DMS 273 (cell line): Measurements from ENCODE around the gene TEAD3.

Experiments used
- DNase-seq: peaks from one replicate; lab custom pipeline; 2025; ENCODE audit not compliant: unreplicated experiment; lab: John Stamatoyannopoulos, UW

The TEAD3 gene

DNA sequence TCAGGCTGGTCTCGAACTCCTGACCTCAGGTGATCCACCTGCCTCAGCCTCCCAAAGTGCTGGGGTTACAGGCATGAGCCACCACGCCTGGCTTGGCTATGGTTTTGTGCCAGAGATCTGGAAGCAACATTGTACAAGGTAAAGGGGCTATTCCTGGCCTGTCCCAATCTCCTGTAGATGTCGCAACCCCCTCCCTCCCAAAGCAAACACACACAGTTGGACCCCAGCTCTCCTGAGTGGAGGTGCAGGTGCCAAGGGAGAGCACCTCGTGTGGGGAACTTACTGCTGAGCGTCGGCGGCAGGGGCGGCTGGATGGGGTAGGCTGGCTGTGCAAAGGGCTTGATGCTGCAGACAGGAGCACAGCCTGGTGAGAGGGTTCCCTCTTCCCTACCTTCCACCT, 19.9 kb downstream of the TEAD3 start:
- no peak for DNase-seq

DNA sequence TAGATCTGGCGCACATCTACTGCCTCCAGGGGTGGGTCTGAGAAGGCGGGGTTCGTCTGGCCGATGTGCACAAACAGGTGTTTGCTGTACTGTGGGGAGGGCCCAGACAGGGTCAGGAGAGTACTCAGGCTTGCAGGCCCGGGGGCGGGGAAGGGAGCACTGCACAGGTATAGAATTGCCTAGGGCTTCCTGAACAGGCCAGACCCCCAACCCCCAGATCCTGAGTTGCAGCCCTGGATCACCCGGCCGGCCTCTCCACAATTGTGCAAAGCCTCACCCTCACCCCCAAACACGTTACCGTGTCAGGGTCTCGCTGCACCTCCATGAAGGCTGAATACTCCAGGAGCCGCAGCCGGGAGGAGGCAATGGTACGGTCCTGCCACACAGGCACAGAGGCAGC, 20.9 kb downstream of the TEAD3 start:
- peak; percentile 71 for DNase-seq

DNA sequence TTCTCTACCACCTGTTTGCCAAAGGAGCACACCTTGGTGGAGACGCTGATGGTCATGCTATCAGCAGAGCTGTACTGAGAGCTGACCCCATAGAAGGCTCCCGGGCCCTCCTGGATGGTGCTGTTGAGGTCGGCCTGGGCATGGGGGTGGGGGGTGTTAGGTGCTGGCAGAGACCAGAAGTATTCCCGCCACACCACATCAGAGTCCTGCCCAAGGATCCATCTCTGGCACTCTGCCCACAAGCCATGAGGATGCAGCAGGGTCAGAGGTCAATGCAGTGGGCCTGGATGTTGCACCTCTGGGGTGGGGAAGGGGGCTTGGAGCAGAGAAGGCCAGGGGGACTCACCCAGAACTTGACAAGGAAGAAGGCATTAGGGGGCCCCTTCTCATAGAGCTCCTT, 21.3 kb downstream of the TEAD3 start:
- peak; percentile 71 for DNase-seq

DNA sequence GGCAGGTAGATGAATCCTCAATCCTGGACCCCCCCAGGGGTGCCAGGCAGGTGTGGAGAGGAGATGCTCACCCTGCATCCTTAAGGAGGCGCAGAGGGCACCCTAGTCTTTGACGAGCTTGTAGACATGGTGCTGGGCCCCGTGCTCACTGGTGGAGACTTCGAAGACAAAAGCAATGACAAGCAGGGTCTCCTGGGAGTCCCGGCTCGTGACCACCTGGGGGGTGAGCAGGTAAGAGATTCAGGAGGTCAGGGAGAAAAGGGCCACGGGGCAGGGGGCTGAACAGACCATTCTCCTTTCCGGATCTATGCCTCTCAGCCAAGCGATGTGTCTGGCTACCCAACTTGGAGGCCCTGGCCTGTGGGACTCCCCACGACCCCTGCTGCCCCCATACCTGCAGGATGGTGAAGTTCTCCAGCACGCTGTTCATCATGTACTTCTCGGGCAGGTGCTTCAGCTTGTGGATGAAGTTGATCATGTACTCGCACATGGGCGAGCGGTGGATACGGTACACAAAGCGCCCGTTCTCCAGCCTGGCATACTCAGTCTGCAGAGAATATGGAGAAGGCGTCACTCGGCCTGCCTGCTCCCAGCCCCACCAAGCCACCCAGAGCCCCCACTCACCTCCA, 21.8 kb downstream of the TEAD3 start:
- DNase-seq: peak; percentile 71

DNA sequence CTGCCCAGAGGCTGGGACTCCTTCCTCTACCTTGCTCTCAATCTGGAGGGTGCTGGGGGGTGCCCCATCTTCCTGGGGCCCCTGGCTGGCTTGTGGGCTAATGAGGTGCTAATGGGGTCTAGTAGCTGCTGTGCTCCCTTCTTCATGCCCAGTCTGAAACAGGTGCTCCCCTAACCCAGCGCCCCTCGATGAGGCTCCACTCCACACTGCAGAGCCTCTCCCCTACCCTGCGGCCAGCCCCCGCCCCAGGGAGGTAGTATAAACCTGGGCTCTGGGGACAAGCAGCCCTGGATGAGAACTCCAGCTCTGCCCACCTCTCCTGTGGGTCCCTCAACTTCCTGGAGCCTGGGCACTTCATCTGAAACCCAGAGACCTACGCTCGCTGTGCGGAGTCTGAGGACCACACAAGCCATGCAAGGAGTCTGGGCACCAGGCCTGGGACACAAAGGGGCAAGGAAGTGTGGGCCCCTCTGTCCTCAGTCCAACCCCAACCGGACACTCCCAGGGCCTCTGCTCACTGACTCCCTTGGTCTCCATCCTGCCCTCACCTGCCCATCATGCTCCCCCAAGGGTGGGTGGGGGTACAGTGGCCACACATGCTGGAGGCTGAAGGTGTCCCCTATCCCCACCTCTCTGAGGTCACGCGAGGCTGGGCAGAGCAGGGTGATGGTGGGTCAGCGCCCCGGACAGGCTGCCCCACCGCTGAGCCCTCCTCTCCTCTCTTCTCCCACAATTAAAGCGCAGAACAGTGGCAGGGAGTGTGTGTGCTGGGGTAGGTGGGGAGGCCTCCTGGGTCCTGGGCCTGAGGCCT, 22.5 kb downstream of the TEAD3 start:
- peak; percentile 83 for DNase-seq

DNA sequence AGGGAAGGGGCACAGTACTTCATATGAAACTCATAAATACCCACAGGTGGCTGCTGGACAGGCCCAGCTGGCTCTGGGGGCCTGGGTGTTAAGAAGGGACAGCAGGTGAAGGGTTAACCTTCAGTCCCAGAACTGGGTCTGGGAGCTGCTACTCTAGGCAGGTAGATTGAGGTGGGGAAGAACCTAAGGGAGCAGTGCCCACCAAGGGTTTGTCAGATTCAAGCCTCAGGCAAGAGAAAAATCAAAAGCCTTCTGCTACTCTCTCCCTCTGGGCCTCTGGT, 23.1 kb downstream of the TEAD3 start:
- peak; percentile 83 for DNase-seq

DNA sequence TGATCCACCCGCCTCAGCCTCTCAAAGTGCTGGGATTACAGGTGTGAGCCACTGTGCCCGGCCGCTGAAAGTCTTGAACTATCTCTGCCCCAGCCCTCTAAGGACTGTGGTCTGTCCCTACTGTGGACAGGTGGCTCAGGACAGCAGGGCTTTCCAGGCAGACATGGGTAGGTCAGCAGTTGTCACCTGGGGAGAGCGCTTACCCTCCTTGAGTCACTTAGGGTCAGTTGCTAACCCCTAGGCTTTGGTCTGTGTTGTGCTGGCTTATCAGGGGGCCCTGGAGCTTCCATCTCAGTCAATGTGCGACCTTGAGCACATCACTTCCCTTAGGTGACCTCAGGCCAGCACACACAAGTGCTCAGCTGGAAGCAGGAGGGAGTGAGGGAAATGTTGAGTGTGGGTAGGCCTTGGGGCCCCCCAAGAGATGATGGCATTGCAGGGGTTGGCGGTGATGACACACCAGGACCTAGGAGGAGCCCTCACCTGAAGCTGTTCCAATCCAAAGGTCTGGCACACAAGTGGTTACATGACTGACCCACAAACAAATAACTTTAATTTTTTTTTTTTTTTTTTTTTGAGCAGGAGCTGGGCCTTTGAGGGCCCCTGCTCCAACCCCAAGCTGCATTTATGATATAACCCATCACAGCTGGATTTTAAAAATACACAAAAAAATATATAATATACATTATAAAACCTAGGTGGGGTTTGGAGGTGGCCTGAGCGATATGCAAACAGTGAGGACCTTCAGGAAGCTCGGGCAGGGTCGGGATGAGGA, 23.6 kb downstream of the TEAD3 start:
- peak; percentile 62 for DNase-seq

DNA sequence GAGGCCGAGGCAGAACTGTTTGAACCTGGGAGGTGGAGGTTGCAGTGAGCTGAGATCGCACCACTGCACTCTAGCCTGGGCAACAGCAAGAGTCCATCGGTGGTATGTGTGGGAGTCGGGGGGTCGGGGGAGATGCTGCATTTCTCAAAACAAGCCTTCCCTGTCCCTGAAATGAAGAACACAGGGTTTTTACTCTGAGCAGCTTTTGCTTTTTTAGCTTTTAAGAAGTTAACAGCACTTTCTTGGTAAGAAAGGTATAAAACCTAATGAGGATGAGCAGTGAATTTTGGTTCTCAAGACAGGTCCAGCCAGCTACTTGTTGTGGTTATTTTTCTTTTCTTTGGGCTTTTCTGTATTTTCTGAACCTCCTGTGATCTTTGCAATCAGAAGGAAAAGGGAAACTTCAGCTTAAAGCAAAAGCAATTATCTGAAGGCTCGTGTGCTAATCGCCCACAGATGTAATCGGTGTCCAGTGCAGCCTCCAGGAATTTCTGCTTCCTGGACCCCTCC, 25.0 kb downstream of the TEAD3 start:
- DNase-seq: peak; percentile 61

DNA sequence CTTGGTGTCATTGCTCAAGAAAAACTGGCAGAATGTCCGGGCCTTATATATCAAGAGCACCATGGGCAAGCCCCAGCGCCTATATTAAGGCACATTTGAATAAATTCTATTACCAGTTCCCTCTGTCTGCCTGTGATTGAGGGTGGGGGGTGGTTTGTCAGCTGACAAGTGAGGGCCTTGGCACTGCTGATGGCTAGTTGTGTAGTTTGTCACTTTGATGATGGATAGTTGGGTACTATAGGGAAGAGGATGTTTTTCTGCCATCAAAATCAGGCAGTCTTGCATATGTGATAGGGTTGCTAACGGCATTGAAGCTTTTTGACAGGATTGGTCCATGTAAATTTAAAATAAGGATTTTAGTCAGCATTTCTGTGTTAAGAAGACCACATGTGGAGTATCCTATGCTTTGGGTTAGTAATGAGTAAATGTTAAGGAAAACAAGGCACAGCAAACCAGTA, 26.2 kb downstream of the TEAD3 start:
- DNase-seq: peak; percentile 57

DNA sequence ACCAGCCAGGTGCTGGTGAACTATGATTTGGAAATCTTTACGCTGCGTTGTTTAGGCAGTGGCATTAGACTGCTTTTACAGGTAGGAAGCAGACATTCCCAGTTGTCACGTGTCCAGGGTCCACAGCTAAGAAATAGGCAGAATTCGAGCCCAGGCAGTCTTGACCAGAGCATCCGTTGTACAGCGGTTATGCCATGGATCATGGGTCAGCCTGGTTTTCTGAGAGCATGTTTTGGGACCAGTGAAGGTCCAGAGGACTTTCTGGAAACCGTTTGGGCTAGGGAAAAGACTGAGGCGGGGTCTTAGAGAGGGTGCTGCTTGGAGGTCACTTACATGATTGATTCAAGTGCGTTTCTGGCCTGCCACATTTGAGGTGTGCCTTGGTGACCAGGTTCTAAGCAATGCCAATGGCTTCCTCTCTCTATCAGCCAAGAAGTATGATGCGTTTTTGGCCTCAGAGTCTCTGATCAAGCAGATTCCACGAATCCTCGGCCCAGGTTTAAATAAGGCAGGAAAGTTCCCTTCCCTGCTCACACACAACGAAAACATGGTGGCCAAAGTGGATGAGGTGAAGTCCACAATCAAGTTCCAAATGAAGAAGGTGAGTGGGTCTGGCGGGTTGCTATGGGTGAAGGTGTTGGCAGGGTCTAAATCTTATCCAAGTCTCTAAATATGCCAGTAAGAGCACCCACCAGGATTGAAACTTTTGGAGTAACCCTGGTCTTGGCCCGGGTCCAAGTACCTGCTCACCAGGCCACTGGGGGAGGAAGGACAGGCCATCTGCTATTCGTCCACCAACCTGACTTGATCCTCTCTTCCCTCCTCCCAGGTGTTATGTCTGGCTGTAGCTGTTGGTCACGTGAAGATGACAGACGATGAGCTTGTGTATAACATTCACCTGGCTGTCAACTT, 26.9 kb downstream of the TEAD3 start:
- peak; percentile 78 for DNase-seq

DNA sequence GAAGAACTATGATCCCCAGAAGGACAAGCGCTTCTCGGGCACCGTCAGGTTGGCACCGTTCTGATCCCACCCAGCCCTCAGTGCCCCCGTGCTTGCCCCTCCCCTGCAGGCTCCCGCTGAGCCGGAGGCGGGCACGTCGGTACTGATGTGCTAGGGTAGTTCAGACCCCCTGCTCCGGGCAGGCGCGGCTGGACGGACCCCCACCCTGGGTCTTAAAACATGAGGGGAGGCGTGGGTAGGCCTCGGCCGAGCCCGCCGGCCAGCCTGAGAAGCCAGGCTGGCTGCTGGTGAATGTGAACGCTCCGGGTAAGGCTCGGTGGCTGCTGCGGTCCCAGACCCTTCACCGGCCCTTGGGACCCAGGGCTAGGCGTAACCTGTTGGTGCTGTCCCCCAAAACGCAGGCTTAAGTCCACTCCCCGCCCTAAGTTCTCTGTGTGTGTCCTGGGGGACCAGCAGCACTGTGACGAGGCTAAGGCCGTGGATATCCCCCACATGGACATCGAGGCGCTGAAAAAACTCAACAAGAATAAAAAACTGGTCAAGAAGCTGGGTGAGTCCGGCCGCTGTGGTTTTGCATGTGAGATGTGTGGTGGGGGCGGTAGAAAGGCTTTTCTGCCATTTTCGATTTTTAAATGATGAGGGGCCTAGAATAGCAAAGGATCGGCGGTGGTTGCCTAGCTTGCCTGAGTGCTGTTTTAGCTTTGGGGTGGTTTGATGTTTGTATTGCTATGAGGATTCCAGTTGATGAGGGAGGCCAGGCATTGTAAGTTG, 27.7 kb downstream of the TEAD3 start:
- peak; percentile 59 for DNase-seq

DNA sequence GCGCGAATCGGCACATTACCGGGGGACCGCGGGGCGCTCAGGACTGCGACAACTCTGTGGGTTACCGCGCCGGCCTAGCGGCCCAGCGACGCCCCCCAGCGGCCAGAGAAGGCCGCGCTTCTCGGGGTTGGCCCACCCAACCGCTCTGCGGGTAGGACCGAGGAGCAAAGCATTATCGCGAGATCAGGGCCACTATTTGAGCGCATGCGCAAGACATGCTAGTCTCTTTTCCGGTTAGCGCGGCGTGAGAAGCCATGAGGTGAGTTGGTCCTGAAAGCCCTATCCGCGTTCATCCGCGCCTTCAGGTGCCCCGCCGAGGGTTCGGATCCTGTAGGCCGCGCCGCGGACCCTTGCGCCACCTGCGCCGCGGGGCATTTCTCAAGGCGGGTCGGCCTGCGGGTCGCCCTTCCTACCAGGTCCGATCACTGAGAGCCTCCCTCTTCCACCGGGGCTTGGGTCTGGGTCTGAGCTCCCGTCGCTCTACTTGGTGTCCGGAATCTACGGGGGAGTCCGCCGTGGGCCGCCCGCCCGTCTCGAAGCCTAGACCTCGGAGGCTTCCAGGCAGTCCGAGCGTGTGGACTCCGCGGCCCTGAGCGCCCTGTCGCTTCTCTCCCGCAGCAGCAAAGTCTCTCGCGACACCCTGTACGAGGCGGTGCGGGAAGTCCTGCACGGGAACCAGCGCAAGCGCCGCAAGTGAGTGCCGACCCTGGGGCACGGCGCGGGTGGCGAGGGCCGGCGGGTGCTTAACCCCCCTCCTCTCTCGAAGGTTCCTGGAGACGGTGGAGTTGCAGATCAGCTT, 28.5 kb downstream of the TEAD3 start, which contains the start of gene RPL10A:
Gene RPL10A (plus strand): TSS at position 221 of the 799 bp plus-strand sequence. CDS start 34 bp downstream, at position 255.
- DNase-seq: peak; percentile 99

DNA sequence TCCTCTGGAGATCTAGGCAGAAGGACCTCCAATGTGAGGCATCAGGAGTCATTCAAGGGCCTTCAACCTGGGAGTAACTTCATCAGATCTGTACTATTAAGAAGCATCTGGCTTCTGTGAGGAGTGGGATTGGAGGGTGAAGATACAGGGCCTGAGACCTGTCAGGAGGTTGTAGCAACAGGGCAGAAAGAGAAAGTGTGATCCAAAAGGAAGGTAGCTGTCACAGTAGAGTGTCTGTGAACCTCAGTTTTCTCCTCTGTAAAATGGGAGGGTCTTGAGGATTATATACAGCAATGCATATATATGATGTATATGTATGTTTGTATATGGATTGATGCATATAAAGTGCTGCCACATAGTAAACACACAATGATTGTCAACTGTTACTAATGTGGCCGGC, 31.2 kb downstream of the TEAD3 start:
- no peak for DNase-seq

DNA sequence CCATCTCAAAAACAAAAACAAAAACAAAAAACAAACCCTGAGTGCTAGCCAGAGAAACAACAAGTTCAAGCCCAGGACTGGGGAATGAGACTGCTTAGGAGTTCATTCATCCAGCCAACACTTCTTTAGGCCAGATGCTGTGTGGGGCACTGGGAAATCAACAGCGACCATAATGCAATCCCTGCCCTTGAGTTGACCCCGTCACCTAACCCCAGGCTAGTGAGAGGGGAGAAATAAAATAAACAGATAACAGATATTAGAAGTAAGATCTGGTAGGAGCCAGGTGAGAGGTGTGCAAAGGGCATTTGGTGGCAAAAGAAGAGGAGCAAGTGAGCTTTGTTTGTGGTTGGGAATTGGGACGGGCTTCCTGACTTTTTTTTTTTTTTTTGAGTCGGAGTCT, 33.6 kb downstream of the TEAD3 start:
- no peak for DNase-seq

DNA sequence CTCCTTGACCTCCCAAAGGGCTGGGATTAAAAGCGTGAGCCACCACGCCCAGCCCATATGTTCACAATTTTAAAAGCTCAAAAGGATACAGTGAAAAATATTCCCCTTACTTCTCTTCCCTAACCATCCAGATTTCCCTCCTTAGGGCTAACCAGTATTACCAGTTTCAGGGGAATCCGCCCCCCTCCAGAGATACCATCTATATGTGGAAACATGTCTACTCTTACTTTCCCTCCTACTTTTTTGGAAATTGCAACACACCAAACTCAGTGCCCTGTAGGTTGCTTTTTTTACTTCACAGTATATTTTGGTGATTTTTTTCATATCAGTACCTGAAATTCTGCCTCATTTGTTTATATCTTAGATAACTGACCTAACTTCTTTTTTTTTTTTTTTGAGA, 35.6 kb downstream of the TEAD3 start:
- no peak for DNase-seq

DNA sequence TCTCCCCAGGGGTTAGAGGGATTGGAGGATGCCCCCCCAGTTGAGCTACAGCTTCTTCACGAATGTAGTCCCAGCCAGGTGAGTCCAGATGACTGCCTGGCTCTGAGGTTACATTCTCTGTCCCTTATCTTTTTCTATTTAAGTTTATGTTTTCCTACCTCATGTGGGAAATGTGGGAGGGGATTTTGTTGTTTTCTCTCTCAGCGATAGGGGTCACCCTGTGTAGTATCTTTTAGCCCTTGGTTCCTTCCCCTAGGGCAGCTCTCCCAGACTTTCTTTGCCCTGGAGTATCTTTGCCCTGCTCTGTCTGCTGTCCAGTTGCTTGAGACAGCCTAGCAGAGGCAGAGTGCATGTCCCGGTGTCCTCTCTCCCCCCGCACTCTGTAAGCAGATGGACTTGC, 39.0 kb downstream of the TEAD3 start:
- DNase-seq: no peak

DNA sequence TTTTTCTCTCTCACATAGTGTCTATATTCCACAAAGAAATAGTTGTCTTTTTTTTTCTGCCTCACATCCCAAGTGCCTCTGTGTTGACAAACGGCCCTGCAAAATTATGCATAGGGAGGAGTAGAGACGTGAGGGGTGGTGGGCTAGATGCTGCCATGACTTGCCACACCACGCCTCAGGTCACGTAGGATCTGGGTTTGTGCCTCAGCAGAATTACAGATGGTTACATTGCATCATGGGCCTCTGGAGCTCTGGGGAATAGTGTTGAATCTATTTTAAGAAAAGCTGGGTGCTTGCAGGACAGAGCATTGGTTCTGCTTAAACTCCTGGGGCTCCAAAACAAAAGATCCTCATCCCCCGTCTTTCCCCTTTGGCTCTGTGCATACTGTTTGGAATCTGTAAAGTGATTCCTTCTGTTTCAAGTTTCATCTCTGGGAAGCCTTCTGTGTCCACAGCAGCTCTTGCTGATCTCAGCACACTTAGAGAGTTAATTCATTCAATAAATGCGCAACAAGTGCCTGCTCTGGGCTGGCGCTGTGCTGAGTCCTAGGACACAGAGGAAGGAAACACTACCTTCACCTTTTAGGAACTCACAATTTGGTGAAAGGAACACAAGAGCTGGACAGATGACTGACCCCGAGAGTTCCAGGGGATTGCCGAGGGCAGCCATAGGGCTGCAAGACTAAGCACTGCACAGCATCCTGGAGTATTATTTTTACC, 42.3 kb downstream of the TEAD3 start:
- DNase-seq: peak; percentile 84

DNA sequence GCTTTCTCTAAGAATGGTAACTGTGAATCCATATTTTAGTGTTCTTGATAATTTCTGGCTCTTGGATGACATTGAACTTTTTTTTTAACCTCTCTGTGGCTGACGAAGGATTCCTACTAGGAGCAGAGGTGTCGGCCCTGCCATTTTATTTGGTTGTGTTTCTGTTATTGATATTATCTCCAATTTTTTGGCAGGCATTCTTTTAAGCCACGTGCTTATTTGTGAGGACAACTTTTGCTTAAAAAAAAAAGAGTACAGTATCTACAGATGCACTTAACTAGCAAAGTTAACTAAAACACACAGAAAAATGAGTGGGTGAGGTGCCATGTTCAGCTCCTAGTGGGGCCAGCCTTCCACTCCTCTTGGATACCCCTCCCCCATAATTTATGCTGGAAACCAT, 43.6 kb downstream of the TEAD3 start:
- DNase-seq: peak; percentile 64
